Neuronal stem cell (in vitro differentiated cells): ENCODE results near the gene SNAI3.

Experiments
- DNase-seq: peaks from one replicate; pipeline ENCODE4 v3.0.0-alpha.2; 2013; ENCODE audit warnings: low spot score
- H2AFZ ChIP-seq: one replicate; pipeline ENCODE4 v1.6.1; 2013; ENCODE audit warnings: mild to moderate bottlenecking, low read length, inconsistent platforms
- H2AK5ac ChIP-seq: 2 replicates; pipeline ENCODE4 v1.6.1; 2013; ENCODE audit warnings: low read depth, mild to moderate bottlenecking, inconsistent platforms, low read length, moderate library complexity, mixed read lengths
- H2BK120ac ChIP-seq: 2 replicates; pipeline ENCODE4 v1.6.1; 2013; ENCODE audit warnings: low read depth, mild to moderate bottlenecking, inconsistent platforms, low read length, moderate library complexity, mixed read lengths
- H2BK12ac ChIP-seq: one replicate; pipeline ENCODE4 v1.6.1; 2013; ENCODE audit warnings: low read length, inconsistent platforms
- H2BK15ac ChIP-seq: 2 replicates; pipeline ENCODE4 v1.6.1; 2013; ENCODE audit warnings: mild to moderate bottlenecking, low read length, inconsistent platforms, mixed read lengths
- H2BK5ac ChIP-seq: one replicate; pipeline ENCODE4 v1.6.1; 2013; ENCODE audit warnings: inconsistent platforms, mild to moderate bottlenecking, low read length, moderate library complexity
- H3K14ac ChIP-seq: one replicate; pipeline ENCODE4 v1.6.1; 2013; ENCODE audit warnings: low read length, inconsistent platforms
- H3K18ac ChIP-seq: 2 replicates; pipeline ENCODE4 v1.6.1; 2013; ENCODE audit warnings: low read length, inconsistent platforms
- H3K23ac ChIP-seq: 2 replicates; pipeline ENCODE4 v1.6.1; 2013; ENCODE audit warnings: low read depth, mild to moderate bottlenecking, mixed read lengths, low read length, inconsistent platforms; ENCODE audit not compliant: poor library complexity
- H3K27ac ChIP-seq: replicated peaks from 3 replicates; pipeline ENCODE4 v1.5.1; 2013; ENCODE audit warnings: low read length, inconsistent platforms
- H3K27me3 ChIP-seq, 3 experiments: 2 replicates each; pipeline ENCODE4 v1.6.1; 2013; ENCODE audit warnings: low read length in 3 of 3, mild to moderate bottlenecking in 2 of 3, inconsistent platforms in 1 of 3, low read depth in 1 of 3, mixed read lengths in 1 of 3, moderate library complexity in 1 of 3; ENCODE audit not compliant: control insufficient read depth in 3 of 3, insufficient read depth in 3 of 3
- H3K36me3 ChIP-seq, 2 donors: replicated peaks in 1 of 2; 2 replicates each; pipeline ENCODE4 v1.6.1; 2013; ENCODE audit warnings: low read length in 2 of 2; ENCODE audit not compliant: control insufficient read depth in 2 of 2, insufficient read depth in 2 of 2
- H3K4ac ChIP-seq: 2 replicates; pipeline ENCODE4 v1.6.1; 2013; ENCODE audit warnings: inconsistent platforms, mild to moderate bottlenecking, low read length, moderate library complexity
- H3K4me1 ChIP-seq, 2 donors: 1 replicate in 1 of 2; 2 replicates in 1 of 2; pipeline ENCODE4 v1.6.1; 2013; ENCODE audit warnings: low read length in 2 of 2, low read depth in 1 of 2; ENCODE audit not compliant: control insufficient read depth in 2 of 2, insufficient read depth in 1 of 2
- H3K4me2 ChIP-seq: one replicate; pipeline ENCODE4 v1.6.1; 2013; ENCODE audit warnings: mild to moderate bottlenecking, low read length, inconsistent platforms; ENCODE audit not compliant: insufficient read depth, poor library complexity, severe bottlenecking
- H3K4me3 ChIP-seq, 2 donors: 2 replicates each; pipeline ENCODE4 v1.5.1; 2013; ENCODE audit warnings: low read length in 2 of 2, mild to moderate bottlenecking in 2 of 2, inconsistent platforms in 1 of 2, moderate library complexity in 1 of 2
- H3K79me1 ChIP-seq: one replicate; pipeline ENCODE4 v1.6.1; 2013; ENCODE audit warnings: low read depth, mild to moderate bottlenecking, inconsistent platforms, low read length, moderate library complexity
- H3K9ac ChIP-seq: one replicate; pipeline ENCODE4 v1.6.1; 2013; ENCODE audit warnings: mild to moderate bottlenecking, low read depth, low read length, inconsistent platforms; ENCODE audit not compliant: poor library complexity
- H3K9me3 ChIP-seq, 2 donors: replicated peaks in 1 of 2; 2 replicates each; pipeline versions ENCODE3 to v1.6.1; 2013; ENCODE audit warnings: low read length in 2 of 2, mild to moderate bottlenecking in 2 of 2, inconsistent platforms in 1 of 2, low read depth in 1 of 2, mixed read lengths in 1 of 2, moderate library complexity in 1 of 2; ENCODE audit not compliant: control insufficient read depth in 2 of 2, insufficient read depth in 1 of 2
- H4K8ac ChIP-seq: one replicate; pipeline ENCODE4 v1.6.1; 2013; ENCODE audit warnings: low read depth, mild to moderate bottlenecking, inconsistent platforms, low read length, moderate library complexity
- H4K91ac ChIP-seq: one replicate; pipeline ENCODE4 v1.6.1; 2013; ENCODE audit warnings: low read length, low read depth, mild to moderate bottlenecking, inconsistent platforms; ENCODE audit not compliant: poor library complexity
- WGBS, 2 donors: extraction: QIAGEN DNeasy Blood & Tissue Kit; methylation state at CpG; one replicate each; pipeline ENCODE4 v1.1.7; 2013; ENCODE audit warnings: missing lambda C conversion rate in 2 of 2, mixed read lengths in 1 of 2; ENCODE audit not compliant: insufficient read length in 2 of 2, insufficient replicate concordance in 1 of 2; ENCODE audit errors: extremely low coverage in 2 of 2; 5-methylcytosine and 5-hydroxymethylcytosine counted together

SNAI3 gene

GRCh38 chr16:88659160-88659559 is 27.1 kb downstream of the SNAI3 start:
- Histone ChIP-seq H3K14ac (no peak overlapping the region), H3K9me3 (no peaks in the 10 kb centered on the region), H3K4me1 (peaks cover 5 to 6% of the 10 kb centered on the region in 2 donors), H3K18ac (peak overlapping the region; percentile 57), H3K36me3 (peaks cover 36 to 68% of the 10 kb centered on the region in 2 donors), H3K27me3 (no peaks in the 10 kb centered on the region), H3K27ac (no peak overlapping the region), H2BK120ac (peak overlapping the region; percentile 87), H2BK15ac (no peak overlapping the region), H2AFZ (no peak overlapping the region), H3K9ac (peak overlapping the region; percentile 44), H3K79me1 (peaks cover 32% of the 10 kb centered on the region), H4K8ac (no peak overlapping the region), H4K91ac (no peak overlapping the region), H2BK5ac (peak overlapping the region; percentile 53), H3K23ac (peak overlapping the region; percentile 43), H2AK5ac (peak overlapping the region; percentile 56), H3K4me2 (no peak overlapping the region), H2BK12ac (no peak overlapping the region), H3K4me3 (no peak overlapping the region), H3K4ac (no peak overlapping the region)
- WGBS, 2 donors = no CpG with 5 or more reads among the region's 25 CpGs
- DNase-seq = no peak

GRCh38 chr16:88658714-88659113 is 27.6 kb downstream of the SNAI3 start:
- no peak overlapping the region for H4K91ac ChIP-seq
- H2BK120ac ChIP-seq = peak overlapping the region; percentile 87
- peak overlapping the region; percentile 57 for H3K18ac ChIP-seq
- H3K4me1 ChIP-seq = peaks cover 5 to 6% of the 10 kb centered on the region in 2 donors
- H3K14ac ChIP-seq = no peak overlapping the region
- DNase-seq = no peak
- H2AFZ ChIP-seq = no peak overlapping the region
- H2AK5ac ChIP-seq = no peak overlapping the region
- H3K9ac ChIP-seq = peak overlapping the region; percentile 44
- H3K27me3 ChIP-seq = no peaks in the 10 kb centered on the region
- no peak overlapping the region for H4K8ac ChIP-seq
- H3K4me3 ChIP-seq = no peak overlapping the region
- H2BK12ac ChIP-seq = no peak overlapping the region
- H3K4ac ChIP-seq = no peak overlapping the region
- peaks cover 32% of the 10 kb centered on the region for H3K79me1 ChIP-seq
- peaks cover 41 to 72% of the 10 kb centered on the region in 2 donors for H3K36me3 ChIP-seq
- no peak overlapping the region for H3K4me2 ChIP-seq
- WGBS, 2 donors = no CpG with 5 or more reads among the region's 15 CpGs
- no peak overlapping the region for H3K23ac ChIP-seq
- H3K9me3 ChIP-seq = no peaks in the 10 kb centered on the region
- no peak overlapping the region for H3K27ac ChIP-seq
- H2BK5ac ChIP-seq = peak overlapping the region; percentile 53
- no peak overlapping the region for H2BK15ac ChIP-seq

- Histone ChIP-seq H2BK120ac (no peak overlapping the region), H3K27ac (no peak overlapping the region), H3K27me3 (no peaks in the 10 kb centered on the region), H3K79me1 (peaks cover 25% of the 10 kb centered on the region), H4K8ac (peak overlapping the region; percentile 82), H3K9me3 (no peaks in the 10 kb centered on the region), H3K36me3 (peaks cover 46 to 86% of the 10 kb centered on the region in 2 donors), H4K91ac (no peak overlapping the region), H2BK12ac (no peak overlapping the region), H3K14ac (peak overlapping the region; percentile 21), H3K4me1 (peaks cover 5 to 6% of the 10 kb centered on the region in 2 donors), H2BK15ac (no peak overlapping the region), H2BK5ac (no peak overlapping the region), H3K4me2 (no peak overlapping the region), H3K9ac (peak overlapping the region; percentile 60), H3K18ac (no peak overlapping the region), H3K23ac (peak overlapping the region; percentile 73), H2AFZ (no peak overlapping the region), H2AK5ac (no peak overlapping the region), H3K4me3 (no peak overlapping the region), H3K4ac (no peak overlapping the region)
- no CpG with 5 or more reads among the region's 19 CpGs for WGBS, 2 donors
- no peak for DNase-seq
These were observed 28.9 kb downstream of the SNAI3 start for GRCh38 chr16:88657371-88657770.

GRCh38 chr16:88656291-88656980 is 29.9 kb downstream of the SNAI3 start:
- Histone ChIP-seq H3K9ac (peak overlapping the region; percentile 78), H3K9me3 (no peaks in the 10 kb centered on the region), H2BK5ac (no peak overlapping the region), H2BK15ac (no peak overlapping the region), H3K18ac (no peak overlapping the region), H4K8ac (no peak overlapping the region), H4K91ac (no peak overlapping the region), H3K4me2 (no peak overlapping the region), H3K36me3 (peaks cover 48 to 93% of the 10 kb centered on the region in 2 donors), H3K79me1 (peaks cover 22% of the 10 kb centered on the region), H2BK120ac (no peak overlapping the region), H2BK12ac (peak overlapping the region; percentile 22), H3K14ac (no peak overlapping the region), H3K4me3 (no peak overlapping the region), H3K27ac (no peak overlapping the region), H2AFZ (no peak overlapping the region), H3K4me1 (peaks cover 6 to 13% of the 10 kb centered on the region in 2 donors), H3K4ac (no peak overlapping the region), H3K27me3 (no peaks in the 10 kb centered on the region), H2AK5ac (no peak overlapping the region), H3K23ac (no peak overlapping the region)
- no peak for DNase-seq
- no CpG with 5 or more reads among the region's 25 CpGs for whole genome bisulfite sequencing, 2 donors
